Measurements from ENCODE around the gene CIC. TPM values are rescaled to one million over a fixed set of nuclear protein-coding genes. Genes with fewer than 3 reads are reported as not detected.

Gene CIC
- 37.2 and 42.5 TPM in 2 replicates for total RNA-seq

DNA sequence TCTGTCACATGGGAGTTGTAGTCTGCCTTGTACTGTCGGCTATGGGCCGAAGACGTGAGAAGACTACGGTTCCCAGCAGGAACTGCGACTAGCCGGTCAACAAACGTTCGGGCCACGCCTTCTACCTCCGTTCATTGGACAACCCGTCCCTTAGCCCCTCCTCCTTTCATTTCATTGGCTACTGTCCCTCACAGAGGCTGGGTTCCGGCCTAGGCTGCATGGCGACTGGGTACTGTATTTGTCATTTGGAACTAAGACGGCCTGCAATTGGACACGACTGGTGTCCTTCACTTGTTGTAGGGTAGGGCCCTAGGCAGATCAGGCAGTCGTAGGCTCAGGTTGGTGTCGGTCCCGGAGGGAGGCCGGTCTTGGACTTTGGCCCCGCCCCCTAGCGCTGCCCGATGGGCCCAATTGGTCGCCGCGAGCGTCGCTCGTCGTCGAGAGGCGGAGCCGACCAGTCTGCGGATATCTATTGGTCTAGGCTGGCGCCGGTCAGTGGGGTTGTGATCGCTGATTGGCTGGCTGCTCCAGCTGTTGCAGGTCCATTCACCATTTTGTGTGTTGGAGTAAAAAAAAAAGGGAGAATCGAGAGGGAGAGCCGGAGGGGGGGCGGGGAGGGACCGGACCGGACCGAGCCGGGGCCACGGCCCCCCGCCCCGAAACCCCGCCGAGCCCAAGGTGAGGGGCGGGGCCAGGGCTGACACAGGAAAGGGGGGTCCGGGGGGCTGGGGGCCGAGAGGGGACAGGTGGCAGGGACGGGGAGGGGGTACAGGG is at the start of gene CIC:
Gene CIC, plus strand, starts transcription at position 549 of the 774 bp plus-strand sequence. CDS start 2,532 bp downstream, outside the sequence.

GRCh38 chr19:42219812-42220750 is 49.0 kb upstream of the CIC start, which contains the start of gene ZNF526:
TSS of gene ZNF526 (plus strand) at chr19:42220312. CDS start at chr19:42224404, 4,092 bp downstream.

DNA sequence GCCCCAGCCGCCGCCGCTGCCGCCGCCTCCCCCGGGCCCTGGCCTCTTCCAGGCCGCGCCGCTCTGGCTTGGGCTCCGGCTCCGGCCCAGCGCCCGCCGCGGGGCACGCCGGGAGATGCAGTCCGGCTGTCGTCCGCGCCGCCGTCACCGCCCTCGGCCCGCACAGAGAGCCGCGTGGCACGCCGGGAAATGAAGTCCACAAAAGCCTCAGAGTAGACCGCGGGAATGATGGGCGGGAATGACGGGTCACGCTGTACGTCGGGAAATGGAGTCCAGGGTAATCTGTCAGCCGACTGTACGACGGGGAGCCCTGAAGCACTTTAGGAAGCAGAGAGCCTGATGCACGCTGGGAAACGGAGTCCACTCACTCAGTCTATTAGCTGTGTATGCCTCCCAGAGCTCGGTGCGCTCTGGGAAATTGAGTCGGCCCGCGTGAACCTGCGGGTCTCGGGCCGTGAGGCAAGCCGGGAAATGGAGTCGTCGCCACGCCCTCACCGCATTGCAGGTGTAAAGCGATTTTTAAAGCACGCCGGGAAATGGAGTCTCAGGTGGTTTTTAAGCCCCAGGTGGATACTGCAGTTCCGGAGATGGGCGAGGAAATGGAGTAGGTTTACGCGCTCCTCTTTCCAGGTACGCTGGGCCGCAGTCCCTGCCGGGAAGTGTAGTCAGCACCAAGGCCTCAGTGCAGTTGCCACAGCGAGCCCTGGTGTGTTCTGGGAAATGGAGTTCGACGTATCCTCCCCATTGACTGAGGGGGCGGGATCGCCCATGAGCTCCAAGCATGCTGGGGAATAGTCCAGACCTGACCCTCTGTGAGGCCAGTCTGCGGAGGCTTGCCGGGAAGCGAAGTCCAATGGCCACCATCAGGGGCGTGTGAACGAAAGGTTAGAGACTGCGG is 26.3 kb upstream of the CIC start, which contains the start of gene GSK3A:
Gene GSK3A, minus strand, starts transcription at position 91 of the 898 bp plus-strand sequence. CDS start 137 bp downstream, outside the sequence.

DNA sequence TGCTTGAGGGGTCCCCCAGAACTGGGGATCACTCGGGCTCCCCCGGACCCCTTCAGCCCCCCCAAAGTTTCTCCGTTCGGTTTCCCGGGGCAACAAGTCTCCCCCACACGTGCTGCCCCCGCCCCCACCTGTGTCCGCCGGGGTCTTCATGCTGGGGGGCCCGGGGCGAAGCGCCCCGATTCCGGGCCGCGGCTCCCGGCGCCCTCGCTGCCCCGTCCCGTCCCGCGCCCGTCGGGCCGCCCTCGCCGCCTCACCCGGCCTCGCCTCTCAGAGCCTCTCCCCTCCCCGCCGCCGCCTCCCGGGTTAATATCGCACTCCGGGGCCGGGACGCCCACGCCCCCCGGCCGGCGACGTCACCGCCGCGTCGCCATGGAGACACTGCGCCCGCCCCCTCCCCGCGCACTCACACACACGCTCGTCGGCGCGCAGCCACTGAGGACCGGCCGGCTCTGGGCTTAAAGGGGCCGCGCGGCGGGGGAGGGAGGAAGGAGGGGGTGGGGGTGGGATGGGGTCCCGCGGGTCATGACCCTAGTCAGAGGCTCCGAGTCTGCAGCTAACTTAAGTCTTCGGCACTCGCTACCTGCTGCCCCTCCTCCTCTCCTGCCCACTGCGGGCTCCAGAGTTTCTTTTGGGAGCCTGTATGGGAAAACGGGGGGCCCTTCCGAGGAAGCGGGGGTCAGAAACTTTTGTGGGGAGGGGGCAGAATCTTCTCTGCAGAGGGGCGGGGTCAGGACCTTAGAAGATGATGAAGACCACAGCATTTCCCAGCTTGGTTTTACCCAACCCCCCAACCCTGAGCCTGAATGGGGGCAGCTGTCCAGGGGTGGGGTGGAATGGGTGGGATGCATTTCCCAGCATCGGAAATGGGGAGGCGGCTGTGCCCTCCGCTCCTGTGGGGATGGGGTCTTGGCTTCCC is 13.9 kb upstream of the CIC start, which contains the start of gene ERF:
Gene ERF, minus strand, starts transcription at position 279 of the 916 bp plus-strand sequence. Its CDS starts 129 bp downstream, at position 150.

DNA sequence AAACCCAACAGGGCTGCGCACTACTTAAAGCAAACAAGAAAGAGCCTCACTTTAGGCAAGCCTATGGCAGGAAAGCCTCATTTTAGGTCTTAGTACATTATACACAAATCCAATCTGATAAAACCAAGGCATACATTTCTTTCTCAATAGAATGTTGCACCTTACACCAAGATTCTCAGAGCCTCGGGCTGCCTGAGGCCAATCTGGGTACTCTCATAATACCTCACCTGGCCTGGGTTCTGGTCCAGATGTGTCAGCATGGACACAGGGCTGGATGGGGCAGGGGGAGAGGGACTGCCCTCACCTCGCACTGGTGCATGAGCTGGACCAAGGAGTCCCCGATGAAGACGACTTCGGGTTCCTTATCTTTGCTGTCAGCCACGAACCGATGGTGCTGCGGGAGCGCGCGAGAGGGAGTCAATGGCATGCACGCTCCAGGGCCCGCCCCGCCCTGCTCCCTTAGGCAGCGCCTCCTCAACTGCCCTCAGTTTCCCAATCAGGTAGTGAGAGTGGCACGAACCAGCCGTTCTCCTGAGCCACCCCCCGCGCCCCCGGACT is 32.7 kb downstream of the CIC start, which contains the start of gene PRR19:
Gene PRR19, plus strand, starts transcription at position 487 of the 558 bp plus-strand sequence. CDS start 7,453 bp downstream, outside the sequence.

GRCh38 chr19:42313096-42313839 is 44.2 kb downstream of the CIC start, which contains the start of gene TMEM145:
TSS of gene TMEM145 (plus strand) at chr19:42313309. CDS start at chr19:42313377, 68 bp downstream.

DNA sequence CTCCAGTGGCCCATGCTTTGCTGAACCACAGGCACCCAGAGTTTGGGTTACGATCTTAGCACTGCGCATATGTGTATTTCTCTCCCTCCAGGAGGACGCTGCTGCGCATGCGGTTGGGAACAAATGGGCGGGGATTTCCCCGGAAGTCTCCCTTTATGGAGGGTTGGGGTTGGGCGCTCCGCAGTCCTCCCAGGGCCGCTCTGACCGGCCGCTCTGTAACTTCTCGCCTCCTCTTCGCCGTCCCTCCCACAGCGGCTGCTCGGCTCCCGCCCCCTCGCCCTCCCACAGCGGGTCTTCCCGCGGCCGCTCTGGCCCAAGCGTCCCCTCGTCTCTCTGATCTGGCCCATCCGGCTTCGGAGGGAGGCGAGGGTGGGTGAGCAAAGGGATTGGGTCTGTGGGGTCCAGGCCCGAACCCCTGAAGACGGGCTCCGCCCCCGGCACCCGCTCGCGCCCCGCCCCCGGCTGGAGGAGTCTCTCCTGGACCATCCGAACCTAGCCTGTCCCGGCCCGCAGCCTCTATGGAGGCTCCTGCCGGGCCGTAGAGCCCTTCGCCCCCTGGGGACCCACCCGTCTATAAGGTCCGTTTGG is 56.4 kb downstream of the CIC start, which contains the start of gene MEGF8:
Gene MEGF8, plus strand, starts transcription at position 328 of the 588 bp plus-strand sequence. CDS start 609 bp downstream, outside the sequence.

Other genes starting within 250 kb of the CIC start
- under 0.01 TPM in 1 of 2 replicates, not detected in the other for gene GRIK5, start 199.0 kb upstream of the CIC start, total RNA-seq
- gene ZNF574, start 193.1 kb upstream of the CIC start, total RNA-seq = 23.2 and 26.8 TPM in 2 replicates
- gene POU2F2, start 136.8 kb upstream of the CIC start, total RNA-seq = 1.3 and 1.5 TPM in 2 replicates
- 18.9 and 24.6 TPM in 2 replicates for gene DEDD2, start 51.6 kb upstream of the CIC start, total RNA-seq
- 15.7 and 16.7 TPM in 2 replicates for gene ZNF526, start 48.9 kb upstream of the CIC start, total RNA-seq
- gene GSK3A, start 26.6 kb upstream of the CIC start, total RNA-seq = 30.1 and 34.4 TPM in 2 replicates
- gene ERF, start 14.1 kb upstream of the CIC start, total RNA-seq = 56.6 and 90.2 TPM in 2 replicates
- 0.67 and 0.98 TPM in 2 replicates for gene PRR19, start 32.9 kb downstream of the CIC start, total RNA-seq
- 41.3 and 51.6 TPM in 2 replicates for gene PAFAH1B3, start 33.4 kb downstream of the CIC start, total RNA-seq
- gene TMEM145, start 44.1 kb downstream of the CIC start, total RNA-seq = not detected in 2 replicates
- 33.1 and 49.0 TPM in 2 replicates for gene MEGF8, start 56.4 kb downstream of the CIC start, total RNA-seq
- gene CNFN, start 121.0 kb downstream of the CIC start, total RNA-seq = 0.65 TPM in 1 of 2 replicates, not detected in the other
- gene LIPE, start 158.1 kb downstream of the CIC start, total RNA-seq = 4.5 and 5.6 TPM in 2 replicates
- gene CXCL17, start 173.7 kb downstream of the CIC start, total RNA-seq = not detected in 2 replicates

All from vein endothelial cell (primary cell).